Ishikawa (cell line): ENCODE data around the gene RNF149.

Experiments
- CEBPB ChIP-seq: IDR thresholded peaks from 2 replicates; pipeline ENCODE4 v1.6.1; 2012
- EP300 ChIP-seq: IDR thresholded peaks from 2 replicates; pipeline ENCODE4 v1.6.1; 2012; ENCODE audit warnings: borderline replicate concordance
- MAX ChIP-seq: IDR thresholded peaks from 2 replicates; pipeline ENCODE4 v1.6.1; 2012
- RAD21 ChIP-seq: IDR thresholded peaks from 2 replicates; pipeline ENCODE4 v1.6.1; 2012; ENCODE audit warnings: low read depth
- TAF1 ChIP-seq: IDR thresholded peaks from 2 replicates; pipeline ENCODE4 v1.6.1; 2012; ENCODE audit warnings: low read depth, mild to moderate bottlenecking
- YY1 ChIP-seq: IDR thresholded peaks from 2 replicates; pipeline ENCODE4 v1.6.1; 2012; ENCODE audit warnings: low read depth

GRCh38 chr2:101341421-101341820 lies 32.9 kb upstream of the RNF149 start:
- TF ChIP-seq CEBPB (no peak), EP300 (no peak), RAD21 (no peak), TAF1 (no peak), MAX (no peak), YY1 (no peak)
